Stimulated activated CD8-positive, alpha-beta memory T cell treated with anti-CD3 and anti-CD28 coated beads, Interleukin-4, amount 100 ng/mL, for 24 hours (primary cell): ENCODE measurements around the gene DAW1.

Experiments used
- DNase-seq: peaks from one replicate; pipeline ENCODE4 v3.0.0-alpha.2; 2020; ENCODE audit warnings: low read depth

The DAW1 gene

GRCh38 chr2:227862227-227862740 lies 9.1 kb upstream of the DAW1 start:
- no peak for DNase-seq

DNA sequence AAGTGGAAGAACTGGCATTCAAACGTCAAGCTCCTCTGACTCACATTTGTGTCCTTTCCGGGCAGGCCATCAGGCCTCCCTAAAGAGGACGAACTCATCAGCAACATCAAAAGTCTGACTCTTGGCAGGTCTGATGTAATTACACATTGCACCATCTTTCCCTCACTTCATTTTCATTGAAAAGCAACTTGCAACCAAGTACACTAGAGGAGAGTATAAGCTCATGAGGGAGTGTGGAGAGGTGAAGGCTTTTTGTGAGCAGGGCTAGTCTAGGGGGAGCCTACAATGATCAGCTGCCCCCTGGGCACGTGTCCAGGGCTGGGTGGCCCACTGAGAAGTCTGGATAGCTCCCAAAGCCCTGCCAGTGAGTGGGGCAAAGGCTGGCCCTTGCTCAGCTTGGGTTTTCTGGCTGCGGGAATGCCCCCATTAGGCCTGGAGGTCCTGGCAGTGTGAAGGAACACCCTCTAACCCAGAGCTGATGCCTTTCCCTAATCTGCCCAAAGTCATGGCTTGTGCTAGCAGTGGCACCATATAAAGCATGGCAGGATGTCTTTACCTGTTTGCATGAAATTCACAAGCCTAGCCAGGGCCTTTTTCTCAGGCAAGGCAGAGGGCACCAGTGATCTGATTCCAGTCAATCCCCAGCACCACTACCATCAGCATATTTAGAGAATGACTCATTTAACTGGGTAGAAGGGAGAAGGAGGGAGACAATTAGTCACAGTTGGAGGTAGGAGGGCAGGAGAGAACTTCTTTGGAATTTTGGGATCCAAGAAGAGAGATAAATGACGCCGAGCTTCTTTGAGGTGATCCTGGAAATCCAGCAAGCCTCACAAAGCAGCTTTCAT lies 8.5 kb upstream of the DAW1 start:
- DNase-seq = no peak

- no peak for DNase-seq
These were observed 7.2 kb upstream of the DAW1 start for GRCh38 chr2:227864161-227864756.

GRCh38 chr2:227865291-227865690 lies 6.1 kb upstream of the DAW1 start:
- no peak for DNase-seq

DNA sequence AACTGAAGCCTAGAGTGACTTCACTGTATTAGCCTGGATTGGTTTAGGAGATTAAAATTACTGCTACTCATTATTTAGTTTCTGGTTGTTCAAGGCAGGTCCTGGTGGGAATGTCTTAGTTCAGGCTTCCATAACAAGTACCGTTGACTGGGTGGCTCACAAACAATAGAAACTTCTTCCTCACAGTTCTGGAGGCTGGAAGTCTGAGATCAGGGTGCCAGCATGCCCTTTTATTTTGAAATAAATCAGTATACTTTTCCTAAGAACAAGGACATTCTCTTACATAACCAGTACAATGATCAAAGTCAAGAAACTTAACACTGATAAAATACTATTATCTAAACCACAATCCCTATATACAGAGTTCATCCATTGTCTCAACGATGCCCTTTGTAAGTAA lies 4.0 kb upstream of the DAW1 start:
- no peak for DNase-seq

GRCh38 chr2:227870710-227871374 lies 589 bp upstream of the DAW1 start:
- no peak for DNase-seq

GRCh38 chr2:227872676-227873075 lies 1.2 kb downstream of the DAW1 start:
- no peak for DNase-seq

DNA sequence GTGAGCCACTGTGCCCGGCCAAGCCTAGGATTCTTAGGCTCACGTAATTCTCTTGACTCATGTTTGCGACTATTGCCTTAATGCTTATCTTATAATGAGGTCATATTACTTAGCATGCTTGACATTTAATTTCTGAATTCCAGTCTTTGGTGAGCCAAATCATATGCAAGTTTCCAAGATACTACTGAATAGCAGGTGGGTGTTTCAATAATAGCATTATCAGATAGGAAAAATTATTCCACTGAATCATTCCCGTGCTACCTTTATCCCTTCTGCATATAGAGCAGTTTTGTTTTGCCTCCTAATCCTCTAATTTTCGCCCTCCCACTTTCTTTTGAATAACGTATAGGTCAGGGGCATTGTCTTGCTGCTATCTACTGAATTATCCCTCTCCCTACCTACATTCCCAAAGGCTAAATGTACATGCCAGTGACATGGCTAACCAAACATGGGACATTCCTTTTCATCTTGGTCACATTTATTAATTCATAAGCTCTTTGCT lies 4.9 kb downstream of the DAW1 start:
- DNase-seq = no peak

DNA sequence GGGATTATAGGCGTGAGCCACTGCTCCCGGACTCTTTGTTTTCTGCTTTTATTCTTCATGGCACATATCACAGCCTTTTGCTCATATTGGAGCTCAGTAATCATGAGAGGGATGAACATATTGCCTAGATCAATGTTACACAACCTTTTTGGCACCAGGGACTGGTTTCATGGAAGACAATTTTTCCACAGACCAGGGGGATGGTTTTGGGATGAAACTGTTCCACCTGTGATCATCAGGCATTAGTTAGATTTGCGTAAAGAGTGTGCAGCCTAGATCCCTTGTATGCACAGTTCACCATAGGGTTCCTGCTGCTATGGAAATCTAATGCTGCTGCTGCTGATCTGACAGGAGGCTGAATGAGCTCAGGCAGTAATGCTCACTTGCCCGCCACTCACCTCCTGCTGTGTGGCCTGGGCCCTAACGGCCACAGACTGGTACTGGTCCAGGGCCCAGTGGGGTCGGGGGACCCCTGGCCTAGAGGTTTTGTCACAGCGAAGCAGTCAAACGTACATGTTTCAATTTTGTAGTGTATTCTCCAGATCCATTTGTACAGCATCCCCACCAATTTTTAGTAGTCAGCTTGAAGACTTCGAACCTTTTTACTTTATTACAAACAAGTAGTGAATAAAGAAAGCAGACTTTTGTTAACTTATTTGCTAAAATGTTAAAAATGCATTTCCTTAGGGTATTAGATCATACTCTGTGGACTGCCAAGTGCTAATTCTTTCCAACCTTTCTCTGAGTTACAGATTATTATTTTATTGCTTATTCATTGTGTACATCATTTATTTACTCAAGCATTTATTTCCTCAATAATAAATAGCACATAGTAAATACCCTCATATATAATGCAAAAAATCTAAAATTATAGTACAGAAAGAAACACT lies 6.2 kb downstream of the DAW1 start:
- DNase-seq = no peak

- DNase-seq = no peak
These were observed 9.0 kb downstream of the DAW1 start for GRCh38 chr2:227880460-227880859.

- DNase-seq = no peak
These were observed 10.6 kb downstream of the DAW1 start for GRCh38 chr2:227881866-227882517.

DNA sequence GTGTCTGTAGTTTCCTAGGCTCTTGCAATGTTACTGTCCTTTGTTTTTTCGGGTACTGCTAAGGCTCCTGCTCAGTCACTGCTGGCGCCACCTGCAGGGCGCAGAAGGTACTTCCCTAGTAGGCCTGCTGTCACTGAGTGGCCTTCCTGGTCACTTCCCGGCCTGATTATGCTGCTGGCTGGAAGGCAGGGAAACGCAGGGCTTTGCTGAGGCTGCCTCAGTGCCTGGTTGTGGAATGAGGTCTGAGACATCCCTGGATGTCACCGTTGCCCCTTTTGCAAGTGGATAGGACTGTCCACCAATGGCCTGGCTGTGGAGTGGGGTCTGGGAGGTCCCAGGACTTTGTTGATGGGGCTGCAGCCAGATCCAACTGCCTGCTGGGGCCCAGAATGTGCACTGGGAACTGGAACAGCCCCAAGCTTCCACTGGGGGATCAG lies 13.1 kb downstream of the DAW1 start:
- peak; percentile 38 for DNase-seq

DNA sequence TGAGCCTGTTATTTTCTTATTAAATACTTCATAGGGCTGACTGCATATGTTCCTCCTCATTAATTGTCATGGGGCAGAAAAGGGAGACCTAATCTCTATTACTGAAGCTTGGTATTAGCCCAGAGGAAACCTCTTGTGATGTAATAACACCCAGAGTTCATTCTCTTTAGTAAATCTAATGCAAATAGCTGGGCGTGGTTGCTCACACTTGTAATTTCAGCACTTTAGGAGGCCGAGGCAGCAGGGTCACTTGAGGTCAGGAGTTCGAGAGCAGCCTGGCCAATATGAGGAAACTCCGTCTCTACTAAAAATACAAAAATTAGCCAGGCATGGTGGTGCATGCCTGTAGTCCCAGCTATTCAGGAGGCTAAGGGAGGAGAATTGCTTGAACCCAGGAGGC lies 14.7 kb downstream of the DAW1 start:
- DNase-seq = no peak

- DNase-seq = no peak
These were observed 16.9 kb downstream of the DAW1 start for GRCh38 chr2:227888289-227888688.

DNA sequence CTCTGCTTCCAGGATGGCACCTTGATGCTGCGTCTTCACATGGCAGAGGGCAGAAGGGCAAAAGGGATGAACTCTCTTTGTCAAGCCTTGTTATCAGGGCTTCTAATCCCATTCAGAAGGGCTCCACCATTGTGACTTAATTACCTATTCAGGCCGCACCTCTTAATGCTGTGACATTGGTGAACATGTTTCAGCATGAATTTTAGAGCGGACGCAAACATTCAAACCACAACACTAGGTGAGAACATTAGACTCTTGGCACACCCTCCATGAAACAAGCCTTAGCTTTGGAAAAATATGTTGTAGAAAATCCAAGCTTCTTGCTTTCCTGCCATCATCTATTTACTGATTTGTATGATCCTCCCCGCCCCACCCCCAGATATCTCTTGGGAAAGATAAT lies 17.9 kb downstream of the DAW1 start:
- DNase-seq = no peak

GRCh38 chr2:227890495-227891079 lies 19.2 kb downstream of the DAW1 start:
- DNase-seq = no peak

- no peak for DNase-seq
These were observed 20.2 kb downstream of the DAW1 start for GRCh38 chr2:227891673-227892072.

- DNase-seq = no peak
These were observed 31.9 kb downstream of the DAW1 start for GRCh38 chr2:227903381-227903780.

DNA sequence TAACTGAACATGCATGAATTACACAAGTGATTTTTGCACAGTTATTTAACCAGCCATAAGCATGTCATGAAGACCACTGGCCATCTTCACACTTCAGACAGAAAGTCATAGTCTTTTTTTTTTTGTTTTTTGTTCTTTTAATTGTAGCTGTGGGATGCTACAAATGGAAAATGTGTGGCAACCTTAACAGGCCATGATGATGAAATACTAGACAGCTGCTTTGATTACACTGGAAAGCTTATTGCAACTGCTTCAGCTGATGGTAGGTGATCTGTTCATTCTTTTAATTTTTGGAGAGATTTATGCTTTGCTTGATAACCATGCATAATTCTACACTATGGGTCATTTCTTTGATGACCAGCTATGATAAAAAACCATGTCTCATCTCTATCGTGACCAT lies 35.6 kb downstream of the DAW1 start:
- no peak for DNase-seq

DNA sequence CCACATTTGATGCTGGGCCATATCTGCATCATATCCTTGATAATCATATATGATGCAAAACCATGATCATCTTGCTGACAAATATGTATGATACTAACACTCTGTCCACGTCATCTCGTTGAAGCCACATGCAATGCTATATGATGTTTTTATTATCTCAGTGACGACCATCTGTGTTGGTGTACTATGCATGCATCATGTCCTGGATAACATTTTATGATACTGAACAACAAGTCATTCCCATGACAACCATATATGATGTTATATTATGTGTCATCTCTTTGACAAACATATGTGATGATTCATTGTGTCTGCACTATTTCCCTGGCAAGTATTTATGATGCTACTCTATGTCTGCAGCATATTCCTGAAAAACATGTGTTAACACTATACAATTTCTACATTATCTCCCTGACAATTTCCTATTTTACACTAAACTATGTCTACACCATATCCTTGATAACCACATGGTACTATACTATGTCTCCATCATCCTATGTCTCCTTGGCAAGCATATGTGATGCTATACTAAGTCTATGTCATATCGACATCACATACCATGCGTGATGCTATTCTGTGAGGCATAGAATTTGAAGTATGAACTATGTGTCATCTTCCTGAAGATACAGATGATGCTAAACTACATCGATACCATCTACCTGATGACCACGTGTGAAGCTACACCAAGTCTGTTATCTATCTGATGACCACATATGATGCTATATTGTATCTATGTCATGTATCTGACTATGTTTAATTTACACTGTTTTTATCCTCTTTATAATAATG lies 37.0 kb downstream of the DAW1 start:
- no peak for DNase-seq
